Esophagus (tissue), 2 donors: ENCODE data around the gene B3GAT2. TPM values are rescaled to one million over a fixed set of nuclear protein-coding genes. Genes with fewer than 3 reads are reported as not detected.
"Not testable (repeated sequence)": the region's sequence is repeated elsewhere in the genome, so short reads cannot be mapped to it uniquely, and the experiment has no call there.

Source experiments
- H3K27ac ChIP-seq, 2 donors: one replicate each; pipeline ENCODE4 v1.5.1; 2013; ENCODE audit warnings: low read depth in 2 of 2, mild to moderate bottlenecking in 2 of 2, inconsistent platforms in 1 of 2, low read length in 1 of 2, moderate library complexity in 1 of 2
- H3K27me3 ChIP-seq, 2 donors: one replicate each; pipeline ENCODE4 v1.6.1; 2013; ENCODE audit warnings: low read length in 2 of 2, control low read depth in 1 of 2, mild to moderate bottlenecking in 1 of 2; ENCODE audit not compliant: insufficient read depth in 2 of 2, control insufficient read depth in 1 of 2
- H3K36me3 ChIP-seq, 2 donors: one replicate each; pipeline ENCODE4 v1.6.1; 2013; ENCODE audit warnings: low read length in 1 of 2; ENCODE audit not compliant: control insufficient read depth in 2 of 2, insufficient read depth in 2 of 2
- H3K4me1 ChIP-seq, 2 donors: one replicate each; pipeline ENCODE4 v1.6.1; 2013; ENCODE audit warnings: low read length in 1 of 2; ENCODE audit not compliant: control insufficient read depth in 2 of 2, insufficient read depth in 2 of 2
- H3K4me3 ChIP-seq, 2 donors: one replicate each; pipeline ENCODE4 v1.5.1; 2013; ENCODE audit warnings: low read length in 2 of 2, mild to moderate bottlenecking in 2 of 2, low read depth in 1 of 2, moderate library complexity in 1 of 2
- H3K9me3 ChIP-seq, 2 donors: one replicate each; pipeline ENCODE4 v1.6.1; 2013; ENCODE audit warnings: mild to moderate bottlenecking in 2 of 2, low read depth in 1 of 2, low read length in 1 of 2, moderate library complexity in 1 of 2; ENCODE audit not compliant: control insufficient read depth in 2 of 2, insufficient read depth in 1 of 2
- WGBS, 2 donors: extraction: QIAGEN DNeasy Blood & Tissue Kit; methylation state at CpG; one replicate each; pipeline ENCODE4 v1.1.7; 2013; 5-methylcytosine and 5-hydroxymethylcytosine counted together
- polyA plus RNA-seq, 2 donors: library from polyadenylated mRNA; stranded (reverse); fragments of 200-250 nt; gene quantifications; one replicate each; pipeline ENCODE4 v1.2.3, GENCODE V29; 2013
- donor health status: healthy with polysubstance abuse.
- donor health status: Bipolar disorder and iron deficiency.

Gene B3GAT2
- polyA plus RNA-seq, 2 donors, result 0.08 to 0.10 TPM

- no peak overlapping the region for H3K4me3 ChIP-seq
- H3K27ac ChIP-seq, result no peak overlapping the region
- WGBS, 2 donors, result 86 to 92% methylated on average over 3 of the region's 3 CpGs
- H3K27me3 ChIP-seq, result no peaks in the 10 kb centered on the region
- H3K36me3 ChIP-seq, result no peaks in the 10 kb centered on the region
- no peaks in the 10 kb centered on the region for H3K9me3 ChIP-seq
- H3K4me1 ChIP-seq, result no peaks in the 10 kb centered on the region
These were observed 10.2 kb upstream of the B3GAT2 start for GRCh38 chr6:70967049-70967448.

- Histone ChIP-seq H3K27ac (no peak overlapping the region), H3K9me3 (no peaks in the 10 kb centered on the region), H3K36me3 (no peaks in the 10 kb centered on the region), H3K27me3 (peaks cover 0 to 12% of the 10 kb centered on the region in 2 donors), H3K4me3 (peak overlapping the region; percentile 51 to 58), H3K4me1 (peaks cover 12 to 16% of the 10 kb centered on the region in 2 donors)
- WGBS, 2 donors, result 9 to 10% methylated on average over 19 of the region's 19 CpGs
These were observed 391 bp upstream of the B3GAT2 start for GRCh38 chr6:70957284-70957617.

- peak overlapping the region; percentile 51 to 58 for H3K4me3 ChIP-seq
- peaks cover 0 to 12% of the 10 kb centered on the region in 2 donors for H3K27me3 ChIP-seq
- peaks cover 12 to 16% of the 10 kb centered on the region in 2 donors for H3K4me1 ChIP-seq
- no peaks in the 10 kb centered on the region for H3K36me3 ChIP-seq
- WGBS, 2 donors, result 0 to 1% methylated on average over 27 of the region's 27 CpGs
- no peak overlapping the region for H3K27ac ChIP-seq
- no peaks in the 10 kb centered on the region for H3K9me3 ChIP-seq
These were observed 739 bp downstream of the B3GAT2 start for GRCh38 chr6:70956191-70956450.

DNA sequence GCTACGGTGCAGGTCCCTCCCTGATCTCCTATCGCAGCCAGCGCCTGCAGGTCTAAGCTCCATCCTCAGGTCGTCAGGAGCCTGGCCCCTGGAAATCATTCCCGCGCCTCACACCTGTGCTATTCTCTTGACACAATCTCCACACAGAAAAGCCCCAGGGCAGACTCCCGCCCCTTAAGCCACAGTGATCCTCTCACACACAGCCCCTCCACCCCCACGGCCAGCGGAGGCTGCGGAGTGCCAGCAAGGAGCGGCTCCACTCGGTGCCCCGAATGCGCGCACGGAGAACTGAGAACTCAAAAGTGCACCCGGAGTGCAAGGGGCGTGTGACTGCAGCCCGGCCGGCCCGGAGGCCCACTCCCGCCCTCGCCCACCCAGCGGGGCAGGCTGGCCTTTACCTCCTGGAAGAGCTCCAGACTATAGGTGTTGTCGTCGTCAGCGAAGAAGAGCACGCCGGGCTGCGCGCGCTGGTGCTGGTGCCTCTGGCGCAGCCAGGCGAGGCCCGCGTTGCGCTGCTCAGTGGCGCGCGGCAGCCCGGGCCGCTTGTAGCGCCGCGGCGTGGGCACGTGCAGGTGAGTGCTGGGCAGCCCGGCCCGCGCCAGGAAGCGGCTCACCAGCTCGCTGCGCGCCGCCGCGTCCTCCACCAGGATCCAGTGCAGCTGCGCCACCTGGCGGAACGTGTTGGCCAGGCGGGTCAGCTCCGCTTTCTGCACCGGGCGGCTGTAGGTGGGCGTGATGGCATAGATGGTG, 1.2 kb downstream of the B3GAT2 start:
- Histone ChIP-seq H3K27ac (no peak overlapping the region), H3K4me3 (peak overlapping the region; percentile 51 to 58), H3K27me3 (peaks cover 0 to 12% of the 10 kb centered on the region in 2 donors), H3K36me3 (no peaks in the 10 kb centered on the region), H3K9me3 (no peaks in the 10 kb centered on the region), H3K4me1 (peaks cover 12 to 16% of the 10 kb centered on the region in 2 donors)
- WGBS, 2 donors, result 1% methylated on average over 64 to 65 of the region's 65 CpGs

- Histone ChIP-seq H3K36me3 (no peaks in the 10 kb centered on the region), H3K27ac (no peak overlapping the region), H3K4me3 (no peak overlapping the region), H3K27me3 (peaks cover 0 to 12% of the 10 kb centered on the region in 2 donors), H3K4me1 (peaks cover 12 to 16% of the 10 kb centered on the region in 2 donors), H3K9me3 (no peaks in the 10 kb centered on the region)
- WGBS, 2 donors, result 39 to 43% methylated on average over 14 of the region's 14 CpGs
These were observed 2.1 kb downstream of the B3GAT2 start for GRCh38 chr6:70954750-70955149.

- 51 to 56% methylated on average over 3 of the region's 3 CpGs for WGBS, 2 donors
- Histone ChIP-seq H3K27me3 (peaks cover 0 to 12% of the 10 kb centered on the region in 2 donors), H3K9me3 (no peaks in the 10 kb centered on the region), H3K27ac (no peak overlapping the region), H3K4me3 (no peak overlapping the region), H3K36me3 (no peaks in the 10 kb centered on the region), H3K4me1 (peaks cover 12 to 16% of the 10 kb centered on the region in 2 donors)
These were observed 2.7 kb downstream of the B3GAT2 start for GRCh38 chr6:70954176-70954575.

GRCh38 chr6:70952608-70953165, 4.2 kb downstream of the B3GAT2 start:
- no peak overlapping the region for H3K4me3 ChIP-seq
- 63 to 78% methylated on average over 3 of the region's 3 CpGs for WGBS, 2 donors
- H3K9me3 ChIP-seq, result no peaks in the 10 kb centered on the region
- H3K27me3 ChIP-seq, result peaks cover 0 to 12% of the 10 kb centered on the region in 2 donors
- peaks cover 12 to 16% of the 10 kb centered on the region in 2 donors for H3K4me1 ChIP-seq
- H3K27ac ChIP-seq, result no peak overlapping the region
- H3K36me3 ChIP-seq, result no peaks in the 10 kb centered on the region

DNA sequence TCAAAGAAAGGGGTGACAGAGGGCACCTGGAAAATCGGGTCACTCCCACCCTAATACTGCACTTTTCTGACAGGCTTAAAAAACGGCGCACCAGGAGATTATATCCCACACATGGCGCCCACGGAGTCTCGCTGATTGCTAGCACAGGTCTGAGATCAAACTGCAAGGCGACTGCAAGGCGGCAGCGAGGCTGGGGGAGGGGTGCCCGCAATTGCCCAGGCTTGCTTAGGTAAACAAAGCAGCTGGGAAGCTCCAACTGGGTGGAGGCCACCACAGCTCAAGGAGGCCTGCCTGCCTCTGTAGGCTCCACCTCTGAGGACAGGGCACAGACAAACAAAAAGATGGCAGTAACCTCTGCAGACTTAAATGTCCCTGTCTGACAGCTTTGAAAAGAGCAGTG, 12.5 kb downstream of the B3GAT2 start:
- WGBS, 2 donors, result 84 to 94% methylated on average over 10 of the region's 10 CpGs

DNA sequence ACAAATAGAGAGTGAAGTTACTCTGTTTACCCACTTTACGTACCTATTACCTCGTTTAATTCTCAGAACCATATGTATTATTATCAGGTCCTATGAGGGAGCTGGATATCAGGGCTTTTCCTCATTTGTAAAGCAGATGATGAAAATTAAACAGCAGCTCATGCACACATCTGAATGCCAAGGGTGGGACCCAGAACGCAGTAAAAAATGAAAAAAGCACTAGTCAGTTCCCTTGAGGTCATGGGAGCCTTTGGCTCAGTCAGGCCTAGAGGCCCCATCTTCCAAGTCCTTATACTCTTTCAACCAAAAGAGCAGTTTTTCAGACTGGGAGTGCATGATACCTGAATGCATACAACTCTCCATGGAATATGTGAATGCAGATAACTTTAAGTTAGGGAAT, 23.0 kb downstream of the B3GAT2 start:
- Histone ChIP-seq H3K4me1 (no peaks in the 10 kb centered on the region), H3K27me3 (no peaks in the 10 kb centered on the region), H3K9me3 (no peaks in the 10 kb centered on the region), H3K27ac (no peak overlapping the region), H3K4me3 (no peak overlapping the region), H3K36me3 (no peaks in the 10 kb centered on the region)
- 79 to 85% methylated on average over 3 of the region's 3 CpGs for WGBS, 2 donors

More for the DNA sequence above, 12.5 kb downstream of the B3GAT2 start:
- not testable (repeated sequence) for H3K27ac ChIP-seq, H3K36me3 ChIP-seq, H3K9me3 ChIP-seq, H3K4me3 ChIP-seq, H3K27me3 ChIP-seq, H3K4me1 ChIP-seq

GRCh38 chr6:70905742-70906141, 51.1 kb downstream of the B3GAT2 start:
- WGBS, 2 donors, result 38 to 43% methylated on average over 1 of the region's 1 CpG
- H3K27ac ChIP-seq, result no peak overlapping the region
- no peaks in the 10 kb centered on the region for H3K27me3 ChIP-seq
- no peaks in the 10 kb centered on the region for H3K4me1 ChIP-seq
- no peak overlapping the region for H3K4me3 ChIP-seq
- no peaks in the 10 kb centered on the region for H3K36me3 ChIP-seq
- peaks cover 0 to 2% of the 10 kb centered on the region in 2 donors for H3K9me3 ChIP-seq
